ENCODE measurements around the gene F2.

F2 gene

DNA sequence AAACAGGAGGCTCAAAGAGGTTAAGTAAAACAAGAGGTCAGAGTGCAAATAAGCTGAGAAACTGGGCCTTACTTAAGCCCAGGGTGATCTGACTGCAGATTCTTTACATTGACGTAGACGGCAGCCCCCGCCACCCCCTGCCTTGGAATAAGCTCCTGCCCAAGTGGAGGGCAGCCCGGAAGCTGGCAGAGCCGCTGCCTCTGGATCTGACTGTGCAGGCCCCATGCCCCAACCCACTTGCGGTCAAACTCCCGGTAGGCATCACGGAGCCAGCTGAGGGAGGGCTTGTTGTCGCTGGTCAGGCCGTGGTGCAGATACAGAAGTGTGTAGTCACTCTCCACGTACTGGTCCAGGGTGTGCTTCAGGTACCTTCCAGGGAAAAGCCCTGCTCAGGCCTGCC lies 37.2 kb upstream of the F2 start:
- TF ChIP-seq, protein P1, sequence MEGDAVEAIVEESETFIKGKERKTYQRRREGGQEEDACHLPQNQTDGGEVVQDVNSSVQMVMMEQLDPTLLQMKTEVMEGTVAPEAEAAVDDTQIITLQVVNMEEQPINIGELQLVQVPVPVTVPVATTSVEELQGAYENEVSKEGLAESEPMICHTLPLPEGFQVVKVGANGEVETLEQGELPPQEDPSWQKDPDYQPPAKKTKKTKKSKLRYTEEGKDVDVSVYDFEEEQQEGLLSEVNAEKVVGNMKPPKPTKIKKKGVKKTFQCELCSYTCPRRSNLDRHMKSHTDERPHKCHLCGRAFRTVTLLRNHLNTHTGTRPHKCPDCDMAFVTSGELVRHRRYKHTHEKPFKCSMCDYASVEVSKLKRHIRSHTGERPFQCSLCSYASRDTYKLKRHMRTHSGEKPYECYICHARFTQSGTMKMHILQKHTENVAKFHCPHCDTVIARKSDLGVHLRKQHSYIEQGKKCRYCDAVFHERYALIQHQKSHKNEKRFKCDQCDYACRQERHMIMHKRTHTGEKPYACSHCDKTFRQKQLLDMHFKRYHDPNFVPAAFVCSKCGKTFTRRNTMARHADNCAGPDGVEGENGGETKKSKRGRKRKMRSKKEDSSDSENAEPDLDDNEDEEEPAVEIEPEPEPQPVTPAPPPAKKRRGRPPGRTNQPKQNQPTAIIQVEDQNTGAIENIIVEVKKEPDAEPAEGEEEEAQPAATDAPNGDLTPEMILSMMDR (IDR thresholded peaks at IDR 0.05; ENCODE audit: low read depth, low read length, missing control alignments): no peak
- in situ Hi-C loops (cut with HindIII; ENCODE audit: low pct_ligation_motif_present, low sequenced_read_pairs): no loop called here
- no peak for DNase-seq
- H3K4me3 ChIP-seq (ENCODE audit: low read depth, low read length): no peak overlapping the region
- H3K27ac ChIP-seq: no peak overlapping the region
- H3K27me3 ChIP-seq (replicated peaks): no peaks in the 10 kb centered on the region
- H3K36me3 ChIP-seq (replicated peaks): peaks cover 55% of the 10 kb centered on the region

DNA sequence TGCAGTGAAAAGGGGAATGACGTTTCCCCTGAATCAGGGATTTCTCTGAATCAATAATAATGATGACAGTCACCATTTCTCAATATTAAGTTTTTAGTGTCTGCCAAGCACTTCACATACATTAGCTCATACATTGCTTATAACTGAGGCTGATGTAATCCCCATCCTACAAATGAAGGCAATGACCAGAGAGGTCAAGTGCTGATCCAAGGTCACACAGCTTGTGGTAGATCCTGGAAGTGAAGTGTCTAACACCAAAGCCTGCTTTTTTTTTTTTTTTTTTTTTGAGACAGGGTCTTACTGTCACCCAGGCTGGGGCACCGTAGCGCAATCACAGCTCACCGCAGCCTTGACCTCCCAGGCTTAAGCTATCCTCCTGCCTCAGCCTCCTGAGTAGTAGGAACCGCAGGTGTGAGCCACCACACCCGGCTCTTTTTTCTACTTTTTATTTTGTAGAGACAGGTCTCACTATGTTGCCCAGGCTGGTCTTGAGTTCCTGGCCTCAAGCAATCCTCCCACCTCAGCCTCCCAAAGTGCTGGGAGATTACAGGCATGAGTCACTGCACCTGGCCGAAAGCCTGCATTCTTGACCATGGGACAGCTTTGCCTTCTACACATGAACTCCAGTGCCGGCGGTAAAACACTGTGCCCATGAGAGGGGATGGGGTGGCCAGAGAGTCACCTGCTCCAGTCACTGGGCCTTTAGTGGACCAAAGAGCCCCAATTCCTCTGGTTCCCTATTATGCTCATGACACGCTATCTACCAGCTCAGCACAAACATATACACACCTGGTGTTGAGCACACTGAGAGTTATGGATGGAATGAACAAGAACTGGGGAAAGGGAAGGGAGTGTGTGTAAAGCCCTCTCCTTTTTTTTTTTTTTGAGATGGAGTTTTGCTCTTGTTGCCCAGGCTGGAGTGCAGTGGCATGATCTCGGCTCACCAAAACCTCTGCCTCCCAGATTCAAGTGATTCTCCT lies 36.0 kb upstream of the F2 start:
- in situ Hi-C loops (cut with HindIII; ENCODE audit: low pct_ligation_motif_present, low sequenced_read_pairs): no loop called here
- no peak for DNase-seq
- H3K36me3 ChIP-seq (replicated peaks): peaks cover 58% of the 10 kb centered on the region

DNA sequence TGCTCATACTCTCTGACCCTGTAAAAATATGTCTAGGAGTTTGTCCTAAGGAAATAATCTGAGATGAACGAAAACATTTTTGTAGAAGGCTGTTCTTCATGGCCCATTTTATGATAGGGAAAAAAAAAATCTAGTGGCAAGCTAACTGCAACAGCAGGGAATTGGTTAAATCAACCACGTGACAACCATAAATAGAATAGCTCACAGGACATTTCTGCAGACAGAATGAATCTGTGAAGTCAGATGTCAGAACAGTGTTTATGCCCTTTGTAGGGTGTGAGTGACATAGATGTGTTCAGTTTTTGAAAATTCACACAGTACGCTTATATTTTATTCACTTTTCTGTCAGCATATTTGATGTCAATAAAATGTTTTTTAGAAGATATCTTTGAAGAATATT lies 34.6 kb upstream of the F2 start:
- Histone ChIP-seq H3K27ac (no peak overlapping the region), H3K4me3 (ENCODE audit: low read depth, low read length) (no peak overlapping the region), H3K36me3 (replicated peaks) (peaks cover 51% of the 10 kb centered on the region), H3K27me3 (replicated peaks) (no peaks in the 10 kb centered on the region)
- in situ Hi-C loops (cut with HindIII; ENCODE audit: low pct_ligation_motif_present, low sequenced_read_pairs): no loop called here
- TF ChIP-seq, protein P1 (IDR thresholded peaks at IDR 0.05; ENCODE audit: low read depth, low read length, missing control alignments): no peak
- no peak for DNase-seq

More for the DNA sequence above, 36.0 kb upstream of the F2 start:
- TF ChIP-seq, protein P1 (IDR thresholded peaks at IDR 0.05; ENCODE audit: low read depth, low read length, missing control alignments): no peak
- no peaks in the 10 kb centered on the region for H3K27me3 ChIP-seq (replicated peaks)
- H3K4me3 ChIP-seq (ENCODE audit: low read depth, low read length): no peak overlapping the region
- H3K27ac ChIP-seq: no peak overlapping the region

DNA sequence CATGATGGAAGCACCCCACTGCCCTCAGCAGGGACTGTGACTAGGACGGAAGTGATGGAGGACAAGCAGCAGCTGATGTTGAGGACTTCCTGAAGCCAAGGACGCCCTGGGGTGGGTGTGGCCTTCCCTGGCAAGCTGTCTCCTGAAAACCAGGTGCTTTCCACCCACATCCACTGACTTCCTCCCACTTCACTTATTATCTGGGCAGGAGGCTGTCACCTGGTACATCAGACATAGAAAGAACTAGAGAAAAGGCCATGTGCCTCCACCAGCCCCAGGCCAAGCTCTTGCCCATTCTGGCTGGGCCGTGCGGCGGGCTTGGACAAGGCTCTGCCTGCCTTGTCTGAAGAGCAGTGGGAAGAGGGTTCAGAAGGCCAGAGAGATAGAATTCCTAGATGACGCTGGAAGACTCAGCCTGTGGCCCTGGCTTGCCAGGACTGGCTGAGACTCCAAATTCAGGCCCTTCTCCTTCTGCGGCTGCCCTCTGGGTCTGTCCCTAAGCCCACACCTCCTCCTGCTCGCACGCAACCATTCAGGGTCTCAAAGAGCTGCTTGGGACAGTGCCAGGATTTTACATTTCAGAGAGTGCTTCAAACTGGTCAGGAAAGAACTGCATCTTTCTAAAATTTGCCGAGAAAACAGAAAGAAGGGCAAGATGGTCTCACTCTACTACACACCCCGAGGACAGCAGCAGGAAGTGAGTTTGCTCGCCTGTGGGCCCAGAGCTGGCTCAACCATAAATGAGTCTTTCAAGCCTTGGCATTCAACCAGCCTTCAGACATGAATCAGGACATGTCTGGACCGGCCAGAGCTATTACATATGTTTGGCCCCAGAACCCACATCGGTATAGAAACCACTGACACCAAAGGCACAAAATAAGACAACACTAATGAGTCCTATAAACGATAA lies 31.9 kb upstream of the F2 start:
- H3K4me3 ChIP-seq (ENCODE audit: low read depth, low read length): no peak overlapping the region
- TF ChIP-seq, protein P1 (IDR thresholded peaks at IDR 0.05; ENCODE audit: low read depth, low read length, missing control alignments): no peak
- in situ Hi-C loops (cut with HindIII; ENCODE audit: low pct_ligation_motif_present, low sequenced_read_pairs): no loop called here
- peaks cover 34% of the 10 kb centered on the region for H3K36me3 ChIP-seq (replicated peaks)
- peak; percentile 37 for DNase-seq
- no peak overlapping the region for H3K27ac ChIP-seq
- H3K27me3 ChIP-seq (replicated peaks): no peaks in the 10 kb centered on the region

DNA sequence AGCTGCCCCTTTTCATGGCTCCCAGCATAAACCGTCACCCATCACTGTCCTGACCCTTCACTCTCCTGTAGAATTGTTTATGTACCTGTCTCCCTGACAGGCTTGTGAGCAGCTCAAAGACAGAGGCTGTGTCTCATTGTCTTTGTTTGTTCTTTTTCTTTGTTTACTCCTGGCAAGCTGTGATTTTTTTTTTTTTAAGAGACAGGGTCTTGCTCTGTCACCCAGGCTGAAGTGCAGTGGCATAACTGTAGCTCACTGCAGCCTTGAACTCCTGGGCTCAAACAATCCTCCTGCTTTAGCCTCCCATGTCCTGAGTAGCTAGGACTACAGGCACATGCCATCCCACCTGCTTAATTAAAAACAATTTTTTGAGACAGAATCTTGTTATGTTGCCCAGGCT lies 28.3 kb upstream of the F2 start:
- Histone ChIP-seq H3K36me3 (replicated peaks) (peaks cover 51% of the 10 kb centered on the region), H3K27me3 (replicated peaks) (no peaks in the 10 kb centered on the region), H3K27ac (no peak overlapping the region), H3K4me3 (ENCODE audit: low read depth, low read length) (no peak overlapping the region)
- TF ChIP-seq, protein P1 (IDR thresholded peaks at IDR 0.05; ENCODE audit: low read depth, low read length, missing control alignments): no peak
- in situ Hi-C loops (cut with HindIII; ENCODE audit: low pct_ligation_motif_present, low sequenced_read_pairs): no loop called here
- no peak for DNase-seq

Data from brain microvascular endothelial cell (primary cell).